HG03066 (cell line): ENCODE measurements around the gene SLCO2B1.

Experiments
- ATAC-seq: cut with Tn5 transposase; IDR thresholded peaks from one replicate; pipeline ENCODE4 v1.9.1; 2021; ENCODE audit warnings: low read depth; ENCODE audit not compliant: unreplicated experiment

The SLCO2B1 gene

GRCh38 chr11:75190652-75191329, 39.9 kb downstream of the SLCO2B1 start:
- ATAC-seq: no peak

GRCh38 chr11:75191330-75191717, 40.4 kb downstream of the SLCO2B1 start:
- no peak for ATAC-seq

- ATAC-seq: no peak
Measured at GRCh38 chr11:75193271-75193670, 42.4 kb downstream of the SLCO2B1 start.

- ATAC-seq: no peak
Measured at GRCh38 chr11:75193711-75194110, 42.8 kb downstream of the SLCO2B1 start.

- no peak for ATAC-seq
Measured at GRCh38 chr11:75194147-75194546, 43.2 kb downstream of the SLCO2B1 start.

GRCh38 chr11:75195167-75195962, 44.5 kb downstream of the SLCO2B1 start:
- ATAC-seq: no peak

- ATAC-seq: no peak
Measured at GRCh38 chr11:75196426-75196825, 45.5 kb downstream of the SLCO2B1 start.

- ATAC-seq: no peak
Measured at GRCh38 chr11:75197512-75198277, 46.8 kb downstream of the SLCO2B1 start.

GRCh38 chr11:75198278-75198973, 47.5 kb downstream of the SLCO2B1 start:
- ATAC-seq: no peak

GRCh38 chr11:75199412-75199955, 48.6 kb downstream of the SLCO2B1 start:
- no peak for ATAC-seq

GRCh38 chr11:75200051-75200450, 49.1 kb downstream of the SLCO2B1 start:
- ATAC-seq: no peak

GRCh38 chr11:75200531-75200930, 49.6 kb downstream of the SLCO2B1 start:
- ATAC-seq: no peak

GRCh38 chr11:75201771-75202170, 50.9 kb downstream of the SLCO2B1 start:
- no peak for ATAC-seq

- no peak for ATAC-seq
Measured at GRCh38 chr11:75202195-75202594, 51.3 kb downstream of the SLCO2B1 start.

GRCh38 chr11:75203138-75203537, 52.2 kb downstream of the SLCO2B1 start:
- no peak for ATAC-seq

- ATAC-seq: no peak
Measured at GRCh38 chr11:75203641-75204011, 52.7 kb downstream of the SLCO2B1 start.

- ATAC-seq: no peak
Measured at GRCh38 chr11:75204012-75204674, 53.2 kb downstream of the SLCO2B1 start.

- ATAC-seq: peak; percentile 72
Measured at GRCh38 chr11:75204685-75205563, 54.0 kb downstream of the SLCO2B1 start.

GRCh38 chr11:75205564-75206020, 54.7 kb downstream of the SLCO2B1 start:
- no peak for ATAC-seq
